K562 (cell line): Measurements from ENCODE around the gene PHACTR3. TPM values are rescaled to one million over a fixed set of nuclear protein-coding genes. Genes with fewer than 3 reads are reported as not detected.

Experiments
- ATAC-seq: fragments of 200-7000 bp; cut with Tn5 transposase; 3 replicates; pipeline ENCODE4 v1.9.1; 2020; ENCODE audit warnings: moderate library complexity
- BruUV-seq: library from RNA; stranded (reverse); fragments of 400-500 nt; replicated peaks from 2 replicates; lab custom pipeline; 2021; lab: Mats Ljungman, UMichigan
- CTCF ChIA-PET: fragments of 300-600 bp; formaldehyde crosslinking; extraction: SDS; loops from one replicate; lab custom pipeline; 2021; ENCODE audit warnings: low intra/inter-chr PET ratio; lab: Yijun Ruan, JAX
- POLR2A ChIA-PET: fragments of 300-600, 350-650 bp; sonication (Branson Sonifier 250); formaldehyde crosslinking; extraction: SDS; loops from one replicate; lab custom pipeline; 2021; ENCODE audit warnings: antibody characterized with exemption, inconsistent platforms; lab: Yijun Ruan, JAX
- DNase-seq, 4 experiments: peaks; one replicate each; pipeline versions ENCODE4 v3.0.0 to v3.0.0-alpha.2; 2011 to 2018; ENCODE audit warnings: low spot score in 3 of 4, mixed read lengths in 3 of 4; ENCODE audit errors: extremely low read depth in 1 of 4
- FAIRE-seq: peaks from 2 replicates; lab custom pipeline; 2011; peaks lifted over from hg19 to GRCh38; lab: Jason Lieb, UNC
- H2AFZ ChIP-seq: 2 replicates; pipeline ENCODE4 v1.6.0; 2011; ENCODE audit warnings: low read depth, low read length, control low read depth, inconsistent platforms
- H3K27ac ChIP-seq: fragments of 200-600 bp; 3 replicates; pipeline ENCODE4 v1.8.0; 2011; ENCODE audit warnings: low read depth, mild to moderate bottlenecking, control low read depth, inconsistent platforms, low read length, moderate library complexity, mixed read lengths; ENCODE audit errors: extremely low read depth
- H3K27me3 ChIP-seq, 2 experiments: fragments of 300-600 bp in 1 of 2; 2 replicates in 1 of 2; 3 replicates in 1 of 2; pipeline versions ENCODE4 v1.6.0 to v1.8.0; 2011; ENCODE audit warnings: inconsistent platforms in 2 of 2, low read length in 2 of 2, mild to moderate bottlenecking in 1 of 2, mixed read lengths in 1 of 2, moderate library complexity in 1 of 2; ENCODE audit not compliant: control insufficient read depth in 2 of 2, insufficient read depth in 2 of 2
- H3K36me3 ChIP-seq: fragments of 300-600 bp; 3 replicates; pipeline ENCODE4 v1.8.0; 2011; ENCODE audit warnings: mild to moderate bottlenecking, low read length, inconsistent platforms; ENCODE audit not compliant: control insufficient read depth, insufficient read depth
- H3K4me1 ChIP-seq, 2 experiments: fragments of 200-600 bp in 1 of 2; replicated peaks in 1 of 2; 2 replicates in 1 of 2; 3 replicates in 1 of 2; pipeline versions ENCODE4 v1.5.1 to v1.8.0; 2011; ENCODE audit warnings: inconsistent platforms in 2 of 2, low read length in 2 of 2, mild to moderate bottlenecking in 1 of 2, mixed read lengths in 1 of 2, moderate library complexity in 1 of 2; ENCODE audit not compliant: control insufficient read depth in 2 of 2, insufficient read depth in 2 of 2
- H3K4me2 ChIP-seq: 2 replicates; pipeline ENCODE4 v1.6.1; 2011; ENCODE audit warnings: low read length, control low read depth, inconsistent platforms, mixed read lengths; ENCODE audit not compliant: insufficient read depth
- H3K4me3 ChIP-seq: fragments of 200-600 bp; sonication (generic), shearing (Covaris generic); 2 replicates; pipeline ENCODE4 v1.5.1; 2016; ENCODE audit warnings: control low read depth, inconsistent platforms
- H3K79me2 ChIP-seq: fragments of 200-600 bp; 3 replicates; pipeline ENCODE4 v1.8.0; 2011; ENCODE audit warnings: low read length, inconsistent platforms; ENCODE audit not compliant: control insufficient read depth, insufficient read depth
- H3K9ac ChIP-seq, 2 experiments: 2 replicates each; pipeline versions ENCODE4 v1.6.0 to v1.6.1; 2011; ENCODE audit warnings: low read depth in 2 of 2, low read length in 2 of 2, control low read depth in 1 of 2, inconsistent platforms in 1 of 2, mild to moderate bottlenecking in 1 of 2, mixed read lengths in 1 of 2; ENCODE audit not compliant: insufficient read depth in 1 of 2
- H3K9me1 ChIP-seq: one replicate; pipeline ENCODE4 v1.6.0; 2011; ENCODE audit warnings: inconsistent platforms, mild to moderate bottlenecking, low read length, moderate library complexity; ENCODE audit not compliant: control insufficient read depth, insufficient read depth
- H3K9me3 ChIP-seq: replicated peaks from 2 replicates; pipeline ENCODE4 v1.5.1; 2011; ENCODE audit warnings: low read depth, low read length, inconsistent platforms; ENCODE audit not compliant: control insufficient read depth, insufficient read depth
- H4K20me1 ChIP-seq: replicated peaks from 2 replicates; pipeline ENCODE4 v1.6.1; 2011; ENCODE audit warnings: low read length, inconsistent platforms, mixed read lengths; ENCODE audit not compliant: control insufficient read depth, insufficient read depth
- ARNT ChIP-seq, 2 experiments: fragments of 450-650 bp; IDR thresholded peaks; 2 replicates each; pipeline ENCODE4 v1.6.1; 2016; ENCODE audit warnings: mild to moderate bottlenecking in 1 of 2
- CBFA2T2 ChIP-seq: fragments of 450-650 bp; conservative IDR thresholded peaks from 2 replicates; pipeline ENCODE4 v1.6.1; 2017; ENCODE audit warnings: mild to moderate bottlenecking
- DLX4 ChIP-seq: fragments of 250-450 bp; sonication (Bioruptor Pico); IDR thresholded peaks from 2 replicates; pipeline ENCODE4 v1.6.1; 2021; ENCODE audit warnings: mild to moderate bottlenecking
- PKNOX1 ChIP-seq: fragments of 450-650 bp; IDR thresholded peaks from 2 replicates; pipeline ENCODE4 v1.6.1; 2016
- TGIF2 ChIP-seq: sonication (generic); formaldehyde crosslinking; IDR thresholded peaks from 2 replicates; pipeline ENCODE4 v1.8.1; 2022; ENCODE audit warnings: mild to moderate bottlenecking, missing genetic modification reagents, moderate library complexity
- ZNF134 ChIP-seq: fragments of 250-450 bp; sonication (Bioruptor Pico); conservative IDR thresholded peaks from 2 replicates; pipeline ENCODE4 v1.4.0; 2020
- WGBS: fragments of 100-300 bp; shearing (Covaris generic); methylation state at CpG from one replicate; pipeline ENCODE4 v1.1.6; 2016; ENCODE audit warnings: low coverage, mixed read lengths; ENCODE audit not compliant: insufficient coverage; ENCODE audit errors: missing lambda C conversion rate; 5-methylcytosine and 5-hydroxymethylcytosine counted together
- in situ Hi-C: fragments of 300-500 bp; cut with MboI; formaldehyde crosslinking; loops from 4 replicates; pipeline ENCODE4 v1.15.0; 2018; ENCODE audit warnings: inconsistent platforms, mixed read lengths
- intact Hi-C: fragments of 100-400 bp; cut with micrococcal nuclease; formaldehyde crosslinking; loops from 2 replicates; pipeline ENCODE4 v1.14.2; 2022
- polyA plus RNA-seq, 8 experiments: library from polyadenylated mRNA; depleted of rRNA in 4 of 8; stranded (reverse) in 5 of 8; unstranded in 3 of 8; fragments of >200 nt; fragmentation: Nextera tagmentation in 2 of 8; fragmentation: Illumina TruSeq in 1 of 8; extraction: Ambion mirVana in 2 of 8; extraction: Trizol in 1 of 8; gene quantifications; 2 replicates each; pipeline versions ENCODE4 v1.2.1 to v1.2.3, GENCODE V29; 2011 to 2014; ENCODE audit warnings: inconsistent platforms in 1 of 8, missing spikeins in 1 of 8
- total RNA-seq, 7 experiments: library from RNA; depleted of rRNA in 6 of 7; stranded (reverse); fragments of >200 nt in 6 of 7; fragmentation: Illumina TruSeq in 2 of 7; extraction: Trizol in 2 of 7; gene quantifications; 2 replicates each; pipeline versions ENCODE4 v1.2.1 to v1.2.3, GENCODE V29; 2011 to 2021; ENCODE audit warnings: low replicate concordance in 1 of 7
- TF ChIP-seq, protein P1 (sequence below): fragments of 450-650 bp; IDR thresholded peaks from 2 replicates; pipeline ENCODE4 v1.6.1; 2016; ENCODE audit warnings: mild to moderate bottlenecking

Gene PHACTR3
- total and polyA plus RNA-seq, 9 of the 15 experiments (the other 6 are each of a cell fraction or from before 2014, with no cell fraction given): not detected

DNA sequence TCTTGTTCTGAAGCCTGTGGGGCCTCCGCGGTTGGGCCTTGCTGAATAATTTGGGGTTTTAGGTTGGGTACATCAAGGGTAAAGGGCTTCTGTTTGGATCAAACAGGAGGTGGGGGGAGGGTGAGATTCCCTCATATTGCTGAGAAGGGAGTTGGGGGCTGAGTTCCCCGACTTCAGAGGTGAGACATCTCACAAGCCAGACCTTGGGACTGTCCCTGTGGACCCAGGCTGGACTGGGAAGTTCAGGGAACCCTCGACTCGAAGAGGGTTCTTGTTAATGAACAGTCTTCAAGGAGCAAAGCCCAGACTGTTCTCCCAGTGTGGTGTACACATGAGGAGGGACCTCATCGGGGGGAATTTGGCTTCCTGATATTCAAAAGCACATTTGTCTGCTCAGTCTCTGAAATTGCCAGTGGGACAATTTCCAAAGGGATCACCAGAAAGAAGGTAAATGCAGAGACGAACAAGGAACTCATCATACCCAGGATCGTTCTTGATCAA lies 210.6 kb downstream of the PHACTR3 start:
- H3K4me2 ChIP-seq: no peak overlapping the region
- no peak overlapping the region for H3K9ac ChIP-seq
- in situ Hi-C loops (no loop called here), intact Hi-C loops (no loop called here)
- H3K36me3 ChIP-seq: no peaks in the 10 kb centered on the region
- H3K79me2 ChIP-seq: no peaks in the 10 kb centered on the region
- no peak overlapping the region for H3K4me3 ChIP-seq
- H3K9me1 ChIP-seq: no peaks in the 10 kb centered on the region
- H4K20me1 ChIP-seq: no peaks in the 10 kb centered on the region; the same call in 1 of the 2 replicates
- CTCF ChIA-PET: no interaction called here
- peaks cover 6 to 44% of the 10 kb centered on the region in 2 experiments; a peak in 4 of 5 replicates for H3K27me3 ChIP-seq
- no peak for FAIRE-seq
- no peaks in the 10 kb centered on the region for H3K4me1 ChIP-seq
- POLR2A ChIA-PET: no interaction called here
- no TSS peak for BruUV-seq
- H3K27ac ChIP-seq: no peak overlapping the region
- no peaks in the 10 kb centered on the region for H3K9me3 ChIP-seq
- no peak for DNase-seq
- no peak overlapping the region for H2AFZ ChIP-seq
- TF ChIP-seq, protein P1, sequence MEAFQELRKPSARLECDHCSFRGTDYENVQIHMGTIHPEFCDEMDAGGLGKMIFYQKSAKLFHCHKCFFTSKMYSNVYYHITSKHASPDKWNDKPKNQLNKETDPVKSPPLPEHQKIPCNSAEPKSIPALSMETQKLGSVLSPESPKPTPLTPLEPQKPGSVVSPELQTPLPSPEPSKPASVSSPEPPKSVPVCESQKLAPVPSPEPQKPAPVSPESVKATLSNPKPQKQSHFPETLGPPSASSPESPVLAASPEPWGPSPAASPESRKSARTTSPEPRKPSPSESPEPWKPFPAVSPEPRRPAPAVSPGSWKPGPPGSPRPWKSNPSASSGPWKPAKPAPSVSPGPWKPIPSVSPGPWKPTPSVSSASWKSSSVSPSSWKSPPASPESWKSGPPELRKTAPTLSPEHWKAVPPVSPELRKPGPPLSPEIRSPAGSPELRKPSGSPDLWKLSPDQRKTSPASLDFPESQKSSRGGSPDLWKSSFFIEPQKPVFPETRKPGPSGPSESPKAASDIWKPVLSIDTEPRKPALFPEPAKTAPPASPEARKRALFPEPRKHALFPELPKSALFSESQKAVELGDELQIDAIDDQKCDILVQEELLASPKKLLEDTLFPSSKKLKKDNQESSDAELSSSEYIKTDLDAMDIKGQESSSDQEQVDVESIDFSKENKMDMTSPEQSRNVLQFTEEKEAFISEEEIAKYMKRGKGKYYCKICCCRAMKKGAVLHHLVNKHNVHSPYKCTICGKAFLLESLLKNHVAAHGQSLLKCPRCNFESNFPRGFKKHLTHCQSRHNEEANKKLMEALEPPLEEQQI: no peak
- no peak for TF ChIP-seq ZNF134 (CRISPR knock-in tag)
- no peak for TF ChIP-seq PKNOX1
- TF ChIP-seq CBFA2T2: no peak
- TF ChIP-seq ARNT (IDR thresholded peaks at IDR 0.05): no peak
- TF ChIP-seq TGIF2 (CRISPR knock-in tag): no peak
- no peak for TF ChIP-seq DLX4
- TF ChIP-seq, all 486 proteins: peak for 0
- ATAC-seq: no peak
- 0% methylated on average over 8 of the region's 8 CpGs for WGBS
